Retinal pigment epithelial cell (primary cell): ENCODE measurements around the gene JPH2.

Experiments used
- DNase-seq: peaks from one replicate; pipeline ENCODE4 v3.0.0-alpha.2; 2010; ENCODE audit warnings: low read depth
- H3K4me3 ChIP-seq: 2 replicates; pipeline ENCODE4 v1.5.1; 2011; ENCODE audit warnings: mild to moderate bottlenecking, low read length, control low read depth, moderate library complexity
- CTCF ChIP-seq: conservative IDR thresholded peaks from 2 replicates; pipeline ENCODE4 v1.5.1; 2011; ENCODE audit warnings: low read depth, low read length, control low read depth, inconsistent platforms

Gene JPH2

GRCh38 chr20:44182135-44182765 is 4.7 kb downstream of the JPH2 start:
- no peak for TF ChIP-seq CTCF
- no peak for DNase-seq
- H3K4me3 ChIP-seq: no peak overlapping the region

GRCh38 chr20:44181611-44182010 is 5.4 kb downstream of the JPH2 start:
- H3K4me3 ChIP-seq: no peak overlapping the region
- no peak for TF ChIP-seq CTCF
- no peak for DNase-seq

- H3K4me3 ChIP-seq: no peak overlapping the region
- TF ChIP-seq CTCF: no peak
- DNase-seq: no peak
Measured at GRCh38 chr20:44180814-44181213, 6.2 kb downstream of the JPH2 start.

GRCh38 chr20:44176833-44177534 is 10.0 kb downstream of the JPH2 start:
- DNase-seq: no peak
- no peak overlapping the region for H3K4me3 ChIP-seq
- TF ChIP-seq CTCF: no peak

DNA sequence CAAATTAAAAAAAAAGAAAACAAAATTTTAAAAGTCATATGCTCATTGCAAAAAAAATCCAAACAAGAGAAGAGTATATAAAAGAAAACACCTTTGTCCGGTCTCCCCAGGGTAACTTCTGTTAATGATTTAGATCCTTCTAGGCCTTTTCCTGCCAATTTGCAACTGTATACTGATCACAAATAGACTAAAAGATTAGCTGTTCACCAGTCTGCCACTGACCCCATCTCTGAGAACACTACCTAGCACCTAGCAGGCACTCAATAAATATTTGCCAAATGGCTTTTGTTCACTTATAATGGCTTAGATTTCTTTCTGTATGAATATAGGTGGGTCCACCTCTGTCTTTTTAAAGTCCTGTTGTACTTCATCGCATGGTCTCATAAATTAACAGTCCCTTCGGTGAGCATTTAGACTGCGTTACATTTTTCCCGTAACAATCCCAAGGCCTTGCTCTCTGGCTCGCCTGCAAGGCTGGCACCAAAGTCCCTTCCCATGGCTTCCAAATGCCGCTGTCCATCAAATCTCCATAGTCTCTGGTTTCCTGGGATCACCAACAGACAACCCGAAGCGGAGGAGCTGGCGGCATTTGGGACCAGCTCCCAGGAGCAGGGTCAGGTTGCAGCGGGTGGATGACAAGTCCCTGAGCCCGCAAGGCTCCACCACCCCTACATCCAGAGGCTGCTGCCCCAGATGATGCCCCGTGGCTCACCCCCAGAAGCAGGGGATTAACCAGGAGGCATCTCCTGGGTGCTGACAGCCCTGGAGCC is 11.8 kb downstream of the JPH2 start:
- no peak for DNase-seq
- TF ChIP-seq CTCF: no peak
- H3K4me3 ChIP-seq: no peak overlapping the region

- no peak overlapping the region for H3K4me3 ChIP-seq
- no peak for TF ChIP-seq CTCF
- no peak for DNase-seq
Measured at GRCh38 chr20:44173846-44174245, 13.1 kb downstream of the JPH2 start.

GRCh38 chr20:44173116-44173515 is 13.9 kb downstream of the JPH2 start:
- no peak overlapping the region for H3K4me3 ChIP-seq
- no peak for TF ChIP-seq CTCF
- DNase-seq: no peak
